NB4 (cell line): Measurements from ENCODE around the gene NAV3.
"Not testable (repeated sequence)": the region's sequence is repeated elsewhere in the genome, so short reads cannot be mapped to it uniquely, and the experiment has no call there.

Experiments used
- DNase-seq: peaks from one replicate; pipeline ENCODE4 v3.0.0; 2010; ENCODE audit warnings: low read depth
- H3K4me3 ChIP-seq: one replicate; pipeline ENCODE4 v1.5.1; 2011; ENCODE audit warnings: mild to moderate bottlenecking, low read depth, low read length, moderate library complexity
- MAX ChIP-seq: IDR thresholded peaks from 2 replicates; pipeline ENCODE4 v1.6.1; 2011; ENCODE audit warnings: low read depth, low read length
- MYC ChIP-seq: IDR thresholded peaks from 2 replicates; pipeline ENCODE4 v1.6.1; 2011; ENCODE audit warnings: low read depth, low read length
- POLR2A ChIP-seq: IDR thresholded peaks from 2 replicates; pipeline ENCODE4 v1.6.1; 2011; ENCODE audit warnings: mild to moderate bottlenecking; ENCODE audit not compliant: insufficient read length; ENCODE audit errors: extremely low read depth
- TF ChIP-seq, protein P1 (sequence below): IDR thresholded peaks from one replicate; pipeline ENCODE4 v1.5.1; 2012; ENCODE audit warnings: low read depth, low read length

NAV3 gene

GRCh38 chr12:78244916-78245507 is 414.3 kb downstream of the NAV3 start:
- no peak for DNase-seq
- H3K4me3 ChIP-seq: no peak overlapping the region
- TF ChIP-seq MAX (no peak), POLR2A (no peak), MYC (no peak)
- TF ChIP-seq, protein P1, sequence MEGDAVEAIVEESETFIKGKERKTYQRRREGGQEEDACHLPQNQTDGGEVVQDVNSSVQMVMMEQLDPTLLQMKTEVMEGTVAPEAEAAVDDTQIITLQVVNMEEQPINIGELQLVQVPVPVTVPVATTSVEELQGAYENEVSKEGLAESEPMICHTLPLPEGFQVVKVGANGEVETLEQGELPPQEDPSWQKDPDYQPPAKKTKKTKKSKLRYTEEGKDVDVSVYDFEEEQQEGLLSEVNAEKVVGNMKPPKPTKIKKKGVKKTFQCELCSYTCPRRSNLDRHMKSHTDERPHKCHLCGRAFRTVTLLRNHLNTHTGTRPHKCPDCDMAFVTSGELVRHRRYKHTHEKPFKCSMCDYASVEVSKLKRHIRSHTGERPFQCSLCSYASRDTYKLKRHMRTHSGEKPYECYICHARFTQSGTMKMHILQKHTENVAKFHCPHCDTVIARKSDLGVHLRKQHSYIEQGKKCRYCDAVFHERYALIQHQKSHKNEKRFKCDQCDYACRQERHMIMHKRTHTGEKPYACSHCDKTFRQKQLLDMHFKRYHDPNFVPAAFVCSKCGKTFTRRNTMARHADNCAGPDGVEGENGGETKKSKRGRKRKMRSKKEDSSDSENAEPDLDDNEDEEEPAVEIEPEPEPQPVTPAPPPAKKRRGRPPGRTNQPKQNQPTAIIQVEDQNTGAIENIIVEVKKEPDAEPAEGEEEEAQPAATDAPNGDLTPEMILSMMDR: no peak

GRCh38 chr12:78248321-78248720 is 417.6 kb downstream of the NAV3 start:
- TF ChIP-seq, protein P1: no peak
- TF ChIP-seq MAX (no peak), POLR2A (no peak), MYC (no peak)
- no peak for DNase-seq
- no peak overlapping the region for H3K4me3 ChIP-seq

DNA sequence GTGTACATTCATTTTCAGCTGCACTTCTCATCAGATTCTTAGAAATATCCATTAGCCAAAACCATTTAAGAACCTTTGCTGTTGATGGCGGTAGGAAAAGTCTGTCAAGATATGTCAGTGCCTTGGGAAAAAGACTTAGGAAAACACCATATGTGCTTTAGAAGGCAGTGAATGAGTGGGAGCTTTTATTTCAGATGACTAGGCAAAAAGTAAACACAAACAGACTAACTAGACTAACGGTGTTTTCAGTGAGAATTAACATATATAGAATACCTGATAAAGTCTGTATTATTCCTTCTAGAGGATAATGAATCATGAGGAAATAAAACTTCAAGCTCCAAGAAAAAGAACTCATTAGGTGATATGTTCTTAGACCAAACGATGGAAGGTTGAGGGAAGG is 418.9 kb downstream of the NAV3 start:
- TF ChIP-seq, protein P1: no peak
- TF ChIP-seq MYC (no peak), POLR2A (no peak), MAX (no peak)
- DNase-seq: no peak
- H3K4me3 ChIP-seq: no peak overlapping the region

- not testable (repeated sequence) for DNase-seq, H3K4me3 ChIP-seq
Observed at GRCh38 chr12:78257662-78258061, 427.0 kb downstream of the NAV3 start.

DNA sequence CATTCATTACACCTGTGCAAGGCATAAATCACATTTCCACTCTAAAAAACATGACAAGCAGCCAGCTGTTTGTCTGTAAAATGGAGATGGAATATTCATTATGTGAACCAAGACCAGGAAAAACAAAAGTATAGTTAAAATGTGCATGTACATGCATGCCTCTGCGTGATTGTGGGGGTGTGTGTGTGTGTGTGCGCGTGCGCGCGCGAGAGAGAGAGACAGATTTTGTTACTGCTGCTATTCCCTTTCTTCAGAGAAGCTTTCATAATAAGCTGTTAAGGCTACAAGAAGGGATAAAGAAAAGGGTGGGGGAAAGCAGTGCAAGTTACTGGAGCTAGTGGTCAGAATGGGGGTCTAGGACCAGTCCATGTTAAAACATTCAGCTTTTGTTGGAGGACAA is 430.3 kb downstream of the NAV3 start:
- H3K4me3 ChIP-seq: no peak overlapping the region
- no peak for DNase-seq
- no peak for TF ChIP-seq MYC
- TF ChIP-seq POLR2A: no peak
- TF ChIP-seq, protein P1: no peak
- TF ChIP-seq MAX: no peak

- H3K4me3 ChIP-seq: no peak overlapping the region
- no peak for DNase-seq
- TF ChIP-seq MAX (no peak), POLR2A (no peak), MYC (no peak)
- TF ChIP-seq, protein P1: no peak
Observed at GRCh38 chr12:78261901-78262300, 431.2 kb downstream of the NAV3 start.
